Measurements from ENCODE around the gene COL5A1. TPM values are rescaled to one million over a fixed set of nuclear protein-coding genes. Genes with fewer than 3 reads are reported as not detected.
A peak's percentile ranks its signal among the peaks of the same experiment; 100 is the strongest.

Gene COL5A1
- total and polyA plus RNA-seq, 4 donors = 12.2 to 169 (median 65.4) TPM

GRCh38 chr9:134640506-134641172, 964 bp upstream of the COL5A1 start:
- H3K9ac ChIP-seq (ENCODE audit: insufficient read depth in 1 of 2, low read length in 2 of 2) = peak overlapping the region in 1 of 2 donors; percentile 67
- DNase-seq (no peak), ATAC-seq (ENCODE audit: insufficient read depth, low FRiP score) (no peak)
- no peak for TF ChIP-seq CTCF (IDR thresholded peaks at IDR 0.05; ENCODE audit: control extremely low read depth, extremely low read depth)
- peaks cover 0 to 44% (median 9%) of the 10 kb centered on the region in 5 donors for H3K4me1 ChIP-seq (ENCODE audit: control insufficient read depth in 5 of 5, insufficient read depth in 5 of 5, low read length in 5 of 5)
- H3K36me3 ChIP-seq (ENCODE audit: control insufficient read depth in 4 of 4, insufficient read depth in 4 of 4, low read length in 4 of 4) = no peaks in the 10 kb centered on the region
- H3K4me3 ChIP-seq = no peak overlapping the region
- H3K9me3 ChIP-seq (ENCODE audit: control insufficient read depth in 4 of 4, insufficient read depth in 3 of 4, low read length in 3 of 4) = no peaks in the 10 kb centered on the region
- H3K27me3 ChIP-seq (ENCODE audit: control insufficient read depth in 3 of 3, insufficient read depth in 3 of 3, low read length in 2 of 3) = no peaks in the 10 kb centered on the region
- peak overlapping the region; percentile 13 to 59 for H3K27ac ChIP-seq (ENCODE audit: low read depth in 1 of 2, low read length in 1 of 2)
- 70 to 88% methylated on average over 14 of the region's 14 CpGs for WGBS, 2 donors

- no peak for TF ChIP-seq CTCF (IDR thresholded peaks at IDR 0.05; ENCODE audit: control extremely low read depth, extremely low read depth)
- peaks cover 0 to 55% (median 20%) of the 10 kb centered on the region in 5 donors for H3K4me1 ChIP-seq (ENCODE audit: control insufficient read depth in 5 of 5, insufficient read depth in 5 of 5, low read length in 5 of 5)
- H3K27ac ChIP-seq (ENCODE audit: low read depth in 1 of 2, low read length in 1 of 2) = peak overlapping the region; percentile 60 to 72
- no peak for ATAC-seq (ENCODE audit: insufficient read depth, low FRiP score)
- no peaks in the 10 kb centered on the region for H3K27me3 ChIP-seq (ENCODE audit: control insufficient read depth in 3 of 3, insufficient read depth in 3 of 3, low read length in 2 of 3)
- H3K36me3 ChIP-seq (ENCODE audit: control insufficient read depth in 4 of 4, insufficient read depth in 4 of 4, low read length in 4 of 4) = peaks cover 0 to 10% (median 2%) of the 10 kb centered on the region in 4 donors
- no peaks in the 10 kb centered on the region for H3K9me3 ChIP-seq (ENCODE audit: control insufficient read depth in 4 of 4, insufficient read depth in 3 of 4, low read length in 3 of 4)
- H3K4me3 ChIP-seq = peak overlapping the region; percentile 46
- no peak overlapping the region for H3K9ac ChIP-seq (ENCODE audit: insufficient read depth in 1 of 2, low read length in 2 of 2)
- no peak for DNase-seq
- 0 to 1% methylated on average over 43 to 58 of the region's 58 CpGs for WGBS, 2 donors
Observed at GRCh38 chr9:134641990-134642384, 384 bp downstream of the COL5A1 start.

GRCh38 chr9:134642385-134643181, 980 bp downstream of the COL5A1 start:
- Histone ChIP-seq H3K27ac (ENCODE audit: low read depth in 1 of 2, low read length in 1 of 2) (peak overlapping the region; percentile 60 to 72), H3K4me3 (peak overlapping the region; percentile 46), H3K9me3 (ENCODE audit: control insufficient read depth in 4 of 4, insufficient read depth in 3 of 4, low read length in 3 of 4) (no peaks in the 10 kb centered on the region), H3K27me3 (ENCODE audit: control insufficient read depth in 3 of 3, insufficient read depth in 3 of 3, low read length in 2 of 3) (no peaks in the 10 kb centered on the region), H3K36me3 (ENCODE audit: control insufficient read depth in 4 of 4, insufficient read depth in 4 of 4, low read length in 4 of 4) (peaks cover 0 to 10% (median 2%) of the 10 kb centered on the region in 4 donors), H3K4me1 (ENCODE audit: control insufficient read depth in 5 of 5, insufficient read depth in 5 of 5, low read length in 5 of 5) (peaks cover 0 to 54% (median 26%) of the 10 kb centered on the region in 5 donors), H3K9ac (ENCODE audit: insufficient read depth in 1 of 2, low read length in 2 of 2) (peak overlapping the region in 1 of 2 donors; percentile 75)
- peak; percentile 96 to 99 (median 98) for DNase-seq
- no peak for ATAC-seq (ENCODE audit: insufficient read depth, low FRiP score)
- TF ChIP-seq CTCF (IDR thresholded peaks at IDR 0.05; ENCODE audit: control extremely low read depth, extremely low read depth) = no peak
- 11 to 25% methylated on average over 23 to 37 of the region's 37 CpGs for WGBS, 2 donors

Data from lung (tissue), 12 donors.